ELR (cell line): ENCODE data around the gene WDR43.
"Not testable (repeated sequence)": the region's sequence is repeated elsewhere in the genome, so short reads cannot be mapped to it uniquely, and the experiment has no call there.

ENCODE experiments used
- DNase-seq: peaks from one replicate; pipeline ENCODE4 v3.0.0-alpha.2; 2015; ENCODE audit warnings: low read depth

WDR43 gene

GRCh38 chr2:28970464-28971160 is 76.1 kb downstream of the WDR43 start:
- DNase-seq: no peak

- DNase-seq: no peak
Measured at GRCh38 chr2:28972778-28973335, 78.4 kb downstream of the WDR43 start.

GRCh38 chr2:28974252-28974651 is 79.8 kb downstream of the WDR43 start:
- DNase-seq: no peak

- peak; percentile 17 for DNase-seq
Measured at GRCh38 chr2:28975671-28976070, 81.2 kb downstream of the WDR43 start.

GRCh38 chr2:28976584-28976983 is 82.1 kb downstream of the WDR43 start:
- DNase-seq: peak; percentile 85

- no peak for DNase-seq
Measured at GRCh38 chr2:28977176-28977875, 82.9 kb downstream of the WDR43 start.

GRCh38 chr2:28978001-28978400 is 83.5 kb downstream of the WDR43 start:
- not testable (repeated sequence) for DNase-seq

- DNase-seq: no peak
Measured at GRCh38 chr2:28978606-28979005, 84.1 kb downstream of the WDR43 start.

- no peak for DNase-seq
Measured at GRCh38 chr2:28979041-28979440, 84.6 kb downstream of the WDR43 start.

GRCh38 chr2:28979576-28980366 is 85.3 kb downstream of the WDR43 start:
- no peak for DNase-seq

- no peak for DNase-seq
Measured at GRCh38 chr2:28980368-28981015, 86.0 kb downstream of the WDR43 start.

- no peak for DNase-seq
Measured at GRCh38 chr2:28981016-28981441, 86.6 kb downstream of the WDR43 start, which contains the start of gene TOGARAM2. TSS of gene TOGARAM2 (plus strand) at chr2:28981298. CDS start at chr2:28994835, 13,537 bp downstream.

- no peak for DNase-seq
Measured at GRCh38 chr2:28981620-28982376, 87.3 kb downstream of the WDR43 start.

GRCh38 chr2:28982381-28982950 is 88.0 kb downstream of the WDR43 start:
- DNase-seq: no peak

GRCh38 chr2:28986429-28986828 is 92.0 kb downstream of the WDR43 start:
- DNase-seq: no peak

GRCh38 chr2:28989973-28990372 is 95.5 kb downstream of the WDR43 start:
- no peak for DNase-seq

GRCh38 chr2:28990445-28990844 is 96.0 kb downstream of the WDR43 start:
- no peak for DNase-seq

- no peak for DNase-seq
Measured at GRCh38 chr2:28991021-28991420, 96.6 kb downstream of the WDR43 start.

- DNase-seq: no peak
Measured at GRCh38 chr2:28991460-28991859, 97.0 kb downstream of the WDR43 start.

GRCh38 chr2:28993206-28993960 is 98.9 kb downstream of the WDR43 start:
- no peak for DNase-seq
